Keratinocyte (primary cell): ENCODE measurements around the gene OXSR1. TPM values are rescaled to one million over a fixed set of nuclear protein-coding genes. Genes with fewer than 3 reads are reported as not detected.

Source experiments
- DNase-seq: peaks from one replicate; pipeline ENCODE4 v3.0.0-alpha.2; 2011; ENCODE audit warnings: low read depth, missing footprints, low spot score
- FAIRE-seq: peaks from 2 replicates; lab custom pipeline; 2011; peaks lifted over from hg19 to GRCh38; lab: Jason Lieb, UNC
- H2AFZ ChIP-seq: 2 replicates; pipeline ENCODE4 v1.6.0; 2012; ENCODE audit warnings: low read length, control low read depth, inconsistent platforms; ENCODE audit not compliant: control insufficient read depth
- H3K27ac ChIP-seq: 2 replicates; pipeline ENCODE4 v1.5.1; 2011; ENCODE audit warnings: low read length; ENCODE audit not compliant: control insufficient read depth, insufficient read depth
- H3K27me3 ChIP-seq: 3 replicates; pipeline ENCODE4 v1.6.0; 2011; ENCODE audit warnings: low read length; ENCODE audit not compliant: control insufficient read depth, insufficient read depth; ENCODE audit errors: extremely low read depth
- H3K36me3 ChIP-seq, 2 experiments: 2 replicates in 1 of 2; 3 replicates in 1 of 2; pipeline ENCODE4 v1.5.1; 2011; ENCODE audit warnings: low read length in 2 of 2, mild to moderate bottlenecking in 1 of 2; ENCODE audit not compliant: control insufficient read depth in 2 of 2, insufficient read depth in 2 of 2; ENCODE audit errors: extremely low read depth in 1 of 2
- H3K4me1 ChIP-seq: 3 replicates; pipeline ENCODE4 v1.5.1; 2011; ENCODE audit warnings: low read length; ENCODE audit not compliant: control insufficient read depth, insufficient read depth; ENCODE audit errors: extremely low read depth
- H3K4me2 ChIP-seq: 3 replicates; pipeline ENCODE4 v1.6.0; 2011; ENCODE audit warnings: low read depth, low read length; ENCODE audit not compliant: control insufficient read depth, insufficient read depth; ENCODE audit errors: extremely low read depth
- H3K4me3 ChIP-seq, 3 experiments: fragments of 200-600 bp in 1 of 3; sonication (generic) in 1 of 3; 2 replicates in 2 of 3; 3 replicates in 1 of 3; pipeline ENCODE4 v1.5.1; 2011 to 2016; ENCODE audit warnings: low read length in 3 of 3, mild to moderate bottlenecking in 3 of 3, control low read depth in 2 of 3, inconsistent platforms in 1 of 3, low read depth in 1 of 3, mixed read lengths in 1 of 3, mixed run types in 1 of 3, moderate library complexity in 1 of 3; ENCODE audit not compliant: control insufficient read depth in 2 of 3, insufficient read depth in 2 of 3; ENCODE audit errors: extremely low read depth in 1 of 3
- H3K79me2 ChIP-seq: 2 replicates; pipeline ENCODE4 v1.6.0; 2012; ENCODE audit warnings: low read length; ENCODE audit not compliant: control insufficient read depth, insufficient read depth
- H3K9ac ChIP-seq: 3 replicates; pipeline ENCODE4 v1.6.0; 2011; ENCODE audit warnings: low read length; ENCODE audit not compliant: control insufficient read depth, insufficient read depth; ENCODE audit errors: extremely low read depth
- H3K9me1 ChIP-seq: 3 replicates; pipeline ENCODE4 v1.6.0; 2011; ENCODE audit warnings: low read length; ENCODE audit not compliant: control insufficient read depth, insufficient read depth; ENCODE audit errors: extremely low read depth
- H3K9me3 ChIP-seq: 2 replicates; pipeline ENCODE4 v1.5.1; 2012; ENCODE audit warnings: low read depth, low read length; ENCODE audit not compliant: control insufficient read depth
- H4K20me1 ChIP-seq: 3 replicates; pipeline ENCODE4 v1.6.0; 2011; ENCODE audit warnings: low read length; ENCODE audit not compliant: control insufficient read depth, insufficient read depth; ENCODE audit errors: extremely low read depth
- CTCF ChIP-seq, 3 experiments: IDR thresholded peaks in 1 of 3; conservative IDR thresholded peaks in 1 of 3; optimal IDR thresholded peaks in 1 of 3; 2 replicates in 2 of 3; 3 replicates in 1 of 3; pipeline versions ENCODE3 to v1.5.1; 2011; ENCODE audit warnings: low read length in 3 of 3, mild to moderate bottlenecking in 3 of 3, moderate library complexity in 2 of 3, control low read depth in 1 of 3, inconsistent platforms in 1 of 3; ENCODE audit not compliant: insufficient read depth in 2 of 3; ENCODE audit errors: extremely low read depth in 1 of 3
- EZH2 ChIP-seq: IDR thresholded peaks from one replicate; pipeline ENCODE4 v1.6.1; 2012; ENCODE audit warnings: inconsistent platforms, mild to moderate bottlenecking, low read length, moderate library complexity
- dilution Hi-C: fragments of 300-500 bp; cut with MboI; formaldehyde crosslinking; loops from one replicate; pipeline ENCODE4 v1.7.0; 2020; ENCODE audit warnings: low sequenced_read_pairs; ENCODE audit not compliant: extremely low pct_ligation_motif_present
- polyA plus RNA-seq, 5 experiments: library from polyadenylated mRNA; depleted of rRNA in 3 of 5; stranded (reverse) in 3 of 5; stranded (forward) in 1 of 5; unstranded in 1 of 5; fragments of >200 nt; gene quantifications; 1 replicate in 1 of 5; 2 replicates in 3 of 5; 3 replicates in 1 of 5; pipeline versions ENCODE4 v1.2.1 to v1.2.3, GENCODE V29; 2011 to 2012; ENCODE audit warnings: missing spikeins in 2 of 5, low read depth in 1 of 5, low replicate concordance in 1 of 5

The OXSR1 gene
- polyA plus RNA-seq, 1 donor (not counting 4 experiments of a cell fraction or from before 2014, with no cell fraction given) = 77.0 TPM

GRCh38 chr3:38214560-38214959, 49.2 kb downstream of the OXSR1 start:
- no peak overlapping the region for H3K9ac ChIP-seq
- H3K9me3 ChIP-seq = no peaks in the 10 kb centered on the region
- H4K20me1 ChIP-seq = peaks cover 19% of the 10 kb centered on the region
- H3K27me3 ChIP-seq = no peaks in the 10 kb centered on the region
- peaks cover 1 to 4% of the 10 kb centered on the region in 2 experiments for H3K36me3 ChIP-seq
- peaks cover 7% of the 10 kb centered on the region for H3K4me1 ChIP-seq
- H3K79me2 ChIP-seq = peaks cover 91% of the 10 kb centered on the region
- peaks cover 2% of the 10 kb centered on the region for H3K9me1 ChIP-seq
- FAIRE-seq (no peak), DNase-seq (no peak)
- H2AFZ ChIP-seq = no peak overlapping the region
- TF ChIP-seq CTCF (optimal IDR thresholded peaks at IDR 0.05 in 1 of 3, IDR thresholded peaks at IDR 0.05 in 1 of 3, conservative IDR thresholded peaks at IDR 0.05 in 1 of 3; ENCODE audit: extremely low read depth in 1 of 3, insufficient read depth in 2 of 3, low read length in 3 of 3) (no peak), EZH2 (no peak)
- no peak overlapping the region for H3K27ac ChIP-seq
- H3K4me2 ChIP-seq = no peak overlapping the region
- dilution Hi-C loops = no loop called here
- no peak overlapping the region for H3K4me3 ChIP-seq

GRCh38 chr3:38219609-38220197, 54.4 kb downstream of the OXSR1 start:
- Histone ChIP-seq H3K79me2 (peaks cover 61% of the 10 kb centered on the region), H3K4me1 (peaks cover 1% of the 10 kb centered on the region), H2AFZ (no peak overlapping the region), H3K9ac (no peak overlapping the region), H4K20me1 (peaks cover 7% of the 10 kb centered on the region), H3K4me3 (no peak overlapping the region), H3K4me2 (no peak overlapping the region), H3K9me3 (no peaks in the 10 kb centered on the region), H3K9me1 (no peaks in the 10 kb centered on the region), H3K36me3 (peaks cover 10 to 13% of the 10 kb centered on the region in 2 experiments), H3K27ac (no peak overlapping the region), H3K27me3 (no peaks in the 10 kb centered on the region)
- DNase-seq (no peak), FAIRE-seq (no peak)
- TF ChIP-seq CTCF (optimal IDR thresholded peaks at IDR 0.05 in 1 of 3, IDR thresholded peaks at IDR 0.05 in 1 of 3, conservative IDR thresholded peaks at IDR 0.05 in 1 of 3; ENCODE audit: extremely low read depth in 1 of 3, insufficient read depth in 2 of 3, low read length in 3 of 3) (no peak), EZH2 (no peak)
- dilution Hi-C loops = no loop called here
